ENCODE data around the gene REXO4. TPM values are rescaled to one million over a fixed set of nuclear protein-coding genes. Genes with fewer than 3 reads are reported as not detected.

The REXO4 gene
- total and polyA plus RNA-seq, 2 experiments from 2014 or later, result 31.1 to 36.3 TPM

DNA sequence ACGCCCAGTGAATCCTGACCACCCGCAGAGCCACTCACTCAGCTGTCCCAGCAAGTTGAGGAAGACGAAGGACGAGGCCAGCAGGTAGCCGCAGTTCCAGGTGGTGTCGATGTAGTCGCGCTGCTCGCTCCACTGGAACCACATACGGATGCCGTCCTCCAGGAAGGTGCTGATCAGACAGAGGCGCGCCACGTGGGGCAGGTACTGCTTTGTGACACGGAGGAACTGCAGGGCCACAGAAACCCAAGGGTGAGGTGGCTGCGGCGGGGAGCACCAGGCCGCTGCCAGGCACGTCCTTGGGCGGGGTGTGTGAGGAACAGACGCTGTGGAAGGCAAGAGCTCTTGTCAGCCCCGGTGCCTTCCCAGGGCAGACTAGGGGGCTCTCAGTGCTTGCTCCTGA is 50.6 kb downstream of the REXO4 start (continued):
- TF ChIP-seq, protein P1, sequence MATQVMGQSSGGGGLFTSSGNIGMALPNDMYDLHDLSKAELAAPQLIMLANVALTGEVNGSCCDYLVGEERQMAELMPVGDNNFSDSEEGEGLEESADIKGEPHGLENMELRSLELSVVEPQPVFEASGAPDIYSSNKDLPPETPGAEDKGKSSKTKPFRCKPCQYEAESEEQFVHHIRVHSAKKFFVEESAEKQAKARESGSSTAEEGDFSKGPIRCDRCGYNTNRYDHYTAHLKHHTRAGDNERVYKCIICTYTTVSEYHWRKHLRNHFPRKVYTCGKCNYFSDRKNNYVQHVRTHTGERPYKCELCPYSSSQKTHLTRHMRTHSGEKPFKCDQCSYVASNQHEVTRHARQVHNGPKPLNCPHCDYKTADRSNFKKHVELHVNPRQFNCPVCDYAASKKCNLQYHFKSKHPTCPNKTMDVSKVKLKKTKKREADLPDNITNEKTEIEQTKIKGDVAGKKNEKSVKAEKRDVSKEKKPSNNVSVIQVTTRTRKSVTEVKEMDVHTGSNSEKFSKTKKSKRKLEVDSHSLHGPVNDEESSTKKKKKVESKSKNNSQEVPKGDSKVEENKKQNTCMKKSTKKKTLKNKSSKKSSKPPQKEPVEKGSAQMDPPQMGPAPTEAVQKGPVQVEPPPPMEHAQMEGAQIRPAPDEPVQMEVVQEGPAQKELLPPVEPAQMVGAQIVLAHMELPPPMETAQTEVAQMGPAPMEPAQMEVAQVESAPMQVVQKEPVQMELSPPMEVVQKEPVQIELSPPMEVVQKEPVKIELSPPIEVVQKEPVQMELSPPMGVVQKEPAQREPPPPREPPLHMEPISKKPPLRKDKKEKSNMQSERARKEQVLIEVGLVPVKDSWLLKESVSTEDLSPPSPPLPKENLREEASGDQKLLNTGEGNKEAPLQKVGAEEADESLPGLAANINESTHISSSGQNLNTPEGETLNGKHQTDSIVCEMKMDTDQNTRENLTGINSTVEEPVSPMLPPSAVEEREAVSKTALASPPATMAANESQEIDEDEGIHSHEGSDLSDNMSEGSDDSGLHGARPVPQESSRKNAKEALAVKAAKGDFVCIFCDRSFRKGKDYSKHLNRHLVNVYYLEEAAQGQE (IDR thresholded peaks at IDR 0.05; ENCODE audit: unreplicated experiment), result no peak
- TF ChIP-seq, protein P2, sequence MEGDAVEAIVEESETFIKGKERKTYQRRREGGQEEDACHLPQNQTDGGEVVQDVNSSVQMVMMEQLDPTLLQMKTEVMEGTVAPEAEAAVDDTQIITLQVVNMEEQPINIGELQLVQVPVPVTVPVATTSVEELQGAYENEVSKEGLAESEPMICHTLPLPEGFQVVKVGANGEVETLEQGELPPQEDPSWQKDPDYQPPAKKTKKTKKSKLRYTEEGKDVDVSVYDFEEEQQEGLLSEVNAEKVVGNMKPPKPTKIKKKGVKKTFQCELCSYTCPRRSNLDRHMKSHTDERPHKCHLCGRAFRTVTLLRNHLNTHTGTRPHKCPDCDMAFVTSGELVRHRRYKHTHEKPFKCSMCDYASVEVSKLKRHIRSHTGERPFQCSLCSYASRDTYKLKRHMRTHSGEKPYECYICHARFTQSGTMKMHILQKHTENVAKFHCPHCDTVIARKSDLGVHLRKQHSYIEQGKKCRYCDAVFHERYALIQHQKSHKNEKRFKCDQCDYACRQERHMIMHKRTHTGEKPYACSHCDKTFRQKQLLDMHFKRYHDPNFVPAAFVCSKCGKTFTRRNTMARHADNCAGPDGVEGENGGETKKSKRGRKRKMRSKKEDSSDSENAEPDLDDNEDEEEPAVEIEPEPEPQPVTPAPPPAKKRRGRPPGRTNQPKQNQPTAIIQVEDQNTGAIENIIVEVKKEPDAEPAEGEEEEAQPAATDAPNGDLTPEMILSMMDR (conservative IDR thresholded peaks at IDR 0.05; ENCODE audit: low read depth in 2 of 2), result no peak
- TF ChIP-seq EZH2 (IDR thresholded peaks at IDR 0.05; ENCODE audit: low read depth, unreplicated experiment), result no peak

DNA sequence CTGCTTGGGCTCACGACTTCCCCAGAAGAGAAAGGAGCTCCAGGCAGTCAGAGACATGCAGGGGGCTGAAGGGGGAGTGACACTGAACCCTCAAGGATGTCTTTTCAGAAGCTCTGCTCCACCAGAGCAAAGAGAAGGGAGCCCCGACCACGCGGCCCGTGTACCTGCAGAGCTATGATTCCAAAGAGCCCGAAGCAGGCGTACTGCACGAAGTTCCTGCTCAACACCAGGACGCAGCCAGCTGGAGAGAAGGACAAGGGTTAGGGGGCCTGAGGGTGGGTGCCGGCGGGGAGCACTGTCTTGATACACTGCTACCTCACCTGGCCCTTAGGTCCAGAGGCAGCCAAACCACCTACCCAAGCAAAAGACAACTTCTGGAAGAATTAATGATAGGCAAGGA is 51.4 kb downstream of the REXO4 start:
- Mint-ChIP-seq H3K36me3 (ENCODE audit: low read depth) (peaks cover 73% of the 10 kb centered on the region), H3K27ac (no peak overlapping the region), H3K4me3 (no peak overlapping the region), H3K4me1 (peaks cover 6% of the 10 kb centered on the region; the same call in 2 of the 3 replicates), H3K27me3 (ENCODE audit: insufficient read depth, low read depth, poor library complexity) (peaks cover 8% of the 10 kb centered on the region), H3K9me3 (no peaks in the 10 kb centered on the region)
- H3F3A ChIP-seq (replicated peaks; ENCODE audit: low read depth), result peaks cover 10% of the 10 kb centered on the region; the same call in 1 of the 2 replicates
- H3K4me1 ChIP-seq (ENCODE audit: insufficient read depth), result no peaks in the 10 kb centered on the region
- no peak for ATAC-seq
- peaks cover 58% of the 10 kb centered on the region for H3K79me2 ChIP-seq (replicated peaks; ENCODE audit: insufficient read depth)
- DNase-seq (ENCODE audit: low spot score), result no peak
- H3K27ac ChIP-seq (ENCODE audit: low read depth), result no peak overlapping the region
- peaks cover 60% of the 10 kb centered on the region for H4K20me1 ChIP-seq (replicated peaks; ENCODE audit: insufficient read depth)
- no peak overlapping the region for H2AFZ ChIP-seq
- no peak overlapping the region for H3K4me2 ChIP-seq
- no peak overlapping the region for H3K4me3 ChIP-seq
- H3K36me3 ChIP-seq (ENCODE audit: insufficient read depth), result peaks cover 27% of the 10 kb centered on the region
- H3K9me2 ChIP-seq (ENCODE audit: insufficient read depth), result no peaks in the 10 kb centered on the region
- H3K27me3 ChIP-seq (ENCODE audit: insufficient read depth), result no peaks in the 10 kb centered on the region
- TF ChIP-seq JUNB (IDR thresholded peaks at IDR 0.05; ENCODE audit: unreplicated experiment), result no peak
- TF ChIP-seq CREB1 (CRISPR knock-in tag; IDR thresholded peaks at IDR 0.05; ENCODE audit: low read depth), result no peak
- no peak for TF ChIP-seq POLR2AphosphoS5 (IDR thresholded peaks at IDR 0.05; ENCODE audit: low read depth)
- TF ChIP-seq ZNF331 (CRISPR knock-in tag; IDR thresholded peaks at IDR 0.05; ENCODE audit: low read depth), result no peak
- TF ChIP-seq, protein P3, sequence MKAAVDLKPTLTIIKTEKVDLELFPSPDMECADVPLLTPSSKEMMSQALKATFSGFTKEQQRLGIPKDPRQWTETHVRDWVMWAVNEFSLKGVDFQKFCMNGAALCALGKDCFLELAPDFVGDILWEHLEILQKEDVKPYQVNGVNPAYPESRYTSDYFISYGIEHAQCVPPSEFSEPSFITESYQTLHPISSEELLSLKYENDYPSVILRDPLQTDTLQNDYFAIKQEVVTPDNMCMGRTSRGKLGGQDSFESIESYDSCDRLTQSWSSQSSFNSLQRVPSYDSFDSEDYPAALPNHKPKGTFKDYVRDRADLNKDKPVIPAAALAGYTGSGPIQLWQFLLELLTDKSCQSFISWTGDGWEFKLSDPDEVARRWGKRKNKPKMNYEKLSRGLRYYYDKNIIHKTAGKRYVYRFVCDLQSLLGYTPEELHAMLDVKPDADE (IDR thresholded peaks at IDR 0.05), result no peak
- TF ChIP-seq EZH2phosphoT487 (IDR thresholded peaks at IDR 0.05; ENCODE audit: unreplicated experiment), result no peak
- TF ChIP-seq, protein P2 (conservative IDR thresholded peaks at IDR 0.05; ENCODE audit: low read depth in 2 of 2), result no peak
- TF ChIP-seq, protein P1 (IDR thresholded peaks at IDR 0.05; ENCODE audit: unreplicated experiment), result no peak
- TF ChIP-seq STAT1 (IDR thresholded peaks at IDR 0.05; ENCODE audit: unreplicated experiment), result no peak

Data from GM23338 (cell line).